K562 (cell line): ENCODE data around the gene MICAL2. TPM values are rescaled to one million over a fixed set of nuclear protein-coding genes. Genes with fewer than 3 reads are reported as not detected.

Experiments used
- ATAC-seq: fragments of 200-7000 bp; cut with Tn5 transposase; 3 replicates; pipeline ENCODE4 v1.9.1; 2020; ENCODE audit warnings: moderate library complexity
- BruUV-seq: library from RNA; stranded (reverse); fragments of 400-500 nt; replicated peaks from 2 replicates; lab custom pipeline; 2021; lab: Mats Ljungman, UMichigan
- CTCF ChIA-PET: fragments of 300-600 bp; formaldehyde crosslinking; extraction: SDS; loops from one replicate; lab custom pipeline; 2021; ENCODE audit warnings: low intra/inter-chr PET ratio; lab: Yijun Ruan, JAX
- POLR2A ChIA-PET: fragments of 300-600, 350-650 bp; sonication (Branson Sonifier 250); formaldehyde crosslinking; extraction: SDS; loops from one replicate; lab custom pipeline; 2021; ENCODE audit warnings: antibody characterized with exemption, inconsistent platforms; lab: Yijun Ruan, JAX
- DNase-seq, 4 experiments: peaks; one replicate each; pipeline versions ENCODE4 v3.0.0 to v3.0.0-alpha.2; 2011 to 2018; ENCODE audit warnings: low spot score in 3 of 4, mixed read lengths in 3 of 4; ENCODE audit errors: extremely low read depth in 1 of 4
- FAIRE-seq: peaks from 2 replicates; lab custom pipeline; 2011; peaks lifted over from hg19 to GRCh38; lab: Jason Lieb, UNC
- H2AFZ ChIP-seq: 2 replicates; pipeline ENCODE4 v1.6.0; 2011; ENCODE audit warnings: low read depth, low read length, control low read depth, inconsistent platforms
- H3K27ac ChIP-seq: fragments of 200-600 bp; 3 replicates; pipeline ENCODE4 v1.8.0; 2011; ENCODE audit warnings: low read depth, mild to moderate bottlenecking, control low read depth, inconsistent platforms, low read length, moderate library complexity, mixed read lengths; ENCODE audit errors: extremely low read depth
- H3K27me3 ChIP-seq, 2 experiments: fragments of 300-600 bp in 1 of 2; 2 replicates in 1 of 2; 3 replicates in 1 of 2; pipeline versions ENCODE4 v1.6.0 to v1.8.0; 2011; ENCODE audit warnings: inconsistent platforms in 2 of 2, low read length in 2 of 2, mild to moderate bottlenecking in 1 of 2, mixed read lengths in 1 of 2, moderate library complexity in 1 of 2; ENCODE audit not compliant: control insufficient read depth in 2 of 2, insufficient read depth in 2 of 2
- H3K36me3 ChIP-seq: fragments of 300-600 bp; 3 replicates; pipeline ENCODE4 v1.8.0; 2011; ENCODE audit warnings: mild to moderate bottlenecking, low read length, inconsistent platforms; ENCODE audit not compliant: control insufficient read depth, insufficient read depth
- H3K4me1 ChIP-seq, 2 experiments: fragments of 200-600 bp in 1 of 2; replicated peaks in 1 of 2; 2 replicates in 1 of 2; 3 replicates in 1 of 2; pipeline versions ENCODE4 v1.5.1 to v1.8.0; 2011; ENCODE audit warnings: inconsistent platforms in 2 of 2, low read length in 2 of 2, mild to moderate bottlenecking in 1 of 2, mixed read lengths in 1 of 2, moderate library complexity in 1 of 2; ENCODE audit not compliant: control insufficient read depth in 2 of 2, insufficient read depth in 2 of 2
- H3K4me2 ChIP-seq: 2 replicates; pipeline ENCODE4 v1.6.1; 2011; ENCODE audit warnings: low read length, control low read depth, inconsistent platforms, mixed read lengths; ENCODE audit not compliant: insufficient read depth
- H3K4me3 ChIP-seq: fragments of 200-600 bp; sonication (generic), shearing (Covaris generic); 2 replicates; pipeline ENCODE4 v1.5.1; 2016; ENCODE audit warnings: control low read depth, inconsistent platforms
- H3K79me2 ChIP-seq: fragments of 200-600 bp; 3 replicates; pipeline ENCODE4 v1.8.0; 2011; ENCODE audit warnings: low read length, inconsistent platforms; ENCODE audit not compliant: control insufficient read depth, insufficient read depth
- H3K9ac ChIP-seq, 2 experiments: 2 replicates each; pipeline versions ENCODE4 v1.6.0 to v1.6.1; 2011; ENCODE audit warnings: low read depth in 2 of 2, low read length in 2 of 2, control low read depth in 1 of 2, inconsistent platforms in 1 of 2, mild to moderate bottlenecking in 1 of 2, mixed read lengths in 1 of 2; ENCODE audit not compliant: insufficient read depth in 1 of 2
- H3K9me1 ChIP-seq: one replicate; pipeline ENCODE4 v1.6.0; 2011; ENCODE audit warnings: inconsistent platforms, mild to moderate bottlenecking, low read length, moderate library complexity; ENCODE audit not compliant: control insufficient read depth, insufficient read depth
- H3K9me3 ChIP-seq: replicated peaks from 2 replicates; pipeline ENCODE4 v1.5.1; 2011; ENCODE audit warnings: low read depth, low read length, inconsistent platforms; ENCODE audit not compliant: control insufficient read depth, insufficient read depth
- H4K20me1 ChIP-seq: replicated peaks from 2 replicates; pipeline ENCODE4 v1.6.1; 2011; ENCODE audit warnings: low read length, inconsistent platforms, mixed read lengths; ENCODE audit not compliant: control insufficient read depth, insufficient read depth
- CBX3 ChIP-seq, 2 experiments: IDR thresholded peaks; 1 replicate in 1 of 2; 2 replicates in 1 of 2; pipeline ENCODE4 v1.6.1; 2012; ENCODE audit warnings: inconsistent platforms in 2 of 2, low read length in 2 of 2, borderline replicate concordance in 1 of 2, control low read depth in 1 of 2
- FOS ChIP-seq: IDR thresholded peaks from 3 replicates; pipeline ENCODE4 v1.6.1; 2011; ENCODE audit not compliant: insufficient read length; ENCODE audit errors: extremely low read depth
- FOXM1 ChIP-seq, 2 experiments: fragments of 450-650 bp in 1 of 2; sonication (generic) in 1 of 2; formaldehyde crosslinking in 1 of 2; IDR thresholded peaks; 2 replicates each; pipeline versions ENCODE4 v1.6.1 to v1.9.0; 2017 to 2022; ENCODE audit warnings: low read depth in 2 of 2, mild to moderate bottlenecking in 2 of 2, missing genetic modification reagents in 1 of 2, moderate library complexity in 1 of 2
- GTF2E2 ChIP-seq: fragments of 200-800 bp; sonication (Bioruptor generic); IDR thresholded peaks from 2 replicates; pipeline ENCODE4 v1.6.1; 2016; ENCODE audit warnings: missing genetic modification characterization, missing compliant biosample characterization
- TCFL5 ChIP-seq: fragments of 250-450 bp; sonication (Bioruptor Pico); conservative IDR thresholded peaks from 2 replicates; pipeline ENCODE4 v1.6.1; 2021; ENCODE audit warnings: mild to moderate bottlenecking, moderate library complexity, matching md5 sums
- TFAM ChIP-seq: fragments of 250-450 bp; sonication (Bioruptor Pico); conservative IDR thresholded peaks from 2 replicates; pipeline ENCODE4 v1.5.0; 2021; ENCODE audit warnings: mild to moderate bottlenecking, moderate library complexity
- ZBTB8A ChIP-seq: fragments of 450-650 bp; IDR thresholded peaks from 2 replicates; pipeline ENCODE4 v1.6.1; 2018; ENCODE audit warnings: mild to moderate bottlenecking, moderate library complexity; ENCODE audit not compliant: partially characterized antibody
- WGBS: fragments of 100-300 bp; shearing (Covaris generic); methylation state at CpG from one replicate; pipeline ENCODE4 v1.1.6; 2016; ENCODE audit warnings: low coverage, mixed read lengths; ENCODE audit not compliant: insufficient coverage; ENCODE audit errors: missing lambda C conversion rate; 5-methylcytosine and 5-hydroxymethylcytosine counted together
- in situ Hi-C: fragments of 300-500 bp; cut with MboI; formaldehyde crosslinking; loops from 4 replicates; pipeline ENCODE4 v1.15.0; 2018; ENCODE audit warnings: inconsistent platforms, mixed read lengths
- intact Hi-C: fragments of 100-400 bp; cut with micrococcal nuclease; formaldehyde crosslinking; loops from 2 replicates; pipeline ENCODE4 v1.14.2; 2022
- polyA plus RNA-seq, 8 experiments: library from polyadenylated mRNA; depleted of rRNA in 4 of 8; stranded (reverse) in 5 of 8; unstranded in 3 of 8; fragments of >200 nt; fragmentation: Nextera tagmentation in 2 of 8; fragmentation: Illumina TruSeq in 1 of 8; extraction: Ambion mirVana in 2 of 8; extraction: Trizol in 1 of 8; gene quantifications; 2 replicates each; pipeline versions ENCODE4 v1.2.1 to v1.2.3, GENCODE V29; 2011 to 2014; ENCODE audit warnings: inconsistent platforms in 1 of 8, missing spikeins in 1 of 8
- total RNA-seq, 7 experiments: library from RNA; depleted of rRNA in 6 of 7; stranded (reverse); fragments of >200 nt in 6 of 7; fragmentation: Illumina TruSeq in 2 of 7; extraction: Trizol in 2 of 7; gene quantifications; 2 replicates each; pipeline versions ENCODE4 v1.2.1 to v1.2.3, GENCODE V29; 2011 to 2021; ENCODE audit warnings: low replicate concordance in 1 of 7
- TF ChIP-seq, protein P1 (sequence below): sonication (generic); formaldehyde crosslinking; IDR thresholded peaks from 2 replicates; pipeline ENCODE4 v1.5.0; 2020; ENCODE audit warnings: missing genetic modification reagents
- TF ChIP-seq, protein P2 (sequence below): fragments of 250-450 bp; sonication (Bioruptor Pico); IDR thresholded peaks from 2 replicates; pipeline ENCODE4 v1.8.0; 2021; ENCODE audit warnings: moderate library complexity, mild to moderate bottlenecking, inconsistent platforms

Gene MICAL2
- total and polyA plus RNA-seq, 9 of the 15 experiments (the other 6 are each of a cell fraction or from before 2014, with no cell fraction given): 4.7 to 64.2 (median 33.6) TPM

DNA sequence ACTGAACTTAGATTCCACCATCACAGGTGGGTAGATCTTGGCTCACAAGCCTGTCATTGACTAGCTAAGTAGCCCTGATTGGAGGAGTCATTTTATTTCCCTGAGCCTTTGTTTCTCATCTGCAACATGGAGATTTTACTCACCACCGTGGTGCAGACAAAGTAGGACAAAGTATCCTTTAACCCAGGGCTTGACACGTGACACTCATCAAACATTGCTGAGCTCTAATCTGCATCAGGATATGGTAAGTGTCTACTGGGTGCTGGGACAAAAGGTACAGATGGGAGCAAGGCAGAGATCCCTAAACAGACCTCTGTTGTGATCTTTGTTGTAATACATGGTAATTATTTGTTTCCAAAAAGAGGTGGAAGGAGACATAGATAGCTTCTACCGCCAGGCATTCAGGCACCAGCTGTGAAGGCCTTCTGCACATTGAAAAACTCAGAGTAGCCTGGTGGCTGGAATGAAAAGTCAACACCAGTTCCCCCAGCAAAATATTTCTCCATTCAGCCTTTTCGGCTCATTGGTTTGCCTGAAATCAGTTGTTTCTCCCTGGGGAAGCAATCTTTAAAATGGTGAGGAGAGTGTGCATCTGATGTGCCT lies 18.3 kb upstream of the MICAL2 start (continued):
- TF ChIP-seq, protein P1, sequence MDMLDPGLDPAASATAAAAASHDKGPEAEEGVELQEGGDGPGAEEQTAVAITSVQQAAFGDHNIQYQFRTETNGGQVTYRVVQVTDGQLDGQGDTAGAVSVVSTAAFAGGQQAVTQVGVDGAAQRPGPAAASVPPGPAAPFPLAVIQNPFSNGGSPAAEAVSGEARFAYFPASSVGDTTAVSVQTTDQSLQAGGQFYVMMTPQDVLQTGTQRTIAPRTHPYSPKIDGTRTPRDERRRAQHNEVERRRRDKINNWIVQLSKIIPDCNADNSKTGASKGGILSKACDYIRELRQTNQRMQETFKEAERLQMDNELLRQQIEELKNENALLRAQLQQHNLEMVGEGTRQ (CRISPR knock-in tag): peak; percentile 28; the same call in 1 of the 2 replicates

DNA sequence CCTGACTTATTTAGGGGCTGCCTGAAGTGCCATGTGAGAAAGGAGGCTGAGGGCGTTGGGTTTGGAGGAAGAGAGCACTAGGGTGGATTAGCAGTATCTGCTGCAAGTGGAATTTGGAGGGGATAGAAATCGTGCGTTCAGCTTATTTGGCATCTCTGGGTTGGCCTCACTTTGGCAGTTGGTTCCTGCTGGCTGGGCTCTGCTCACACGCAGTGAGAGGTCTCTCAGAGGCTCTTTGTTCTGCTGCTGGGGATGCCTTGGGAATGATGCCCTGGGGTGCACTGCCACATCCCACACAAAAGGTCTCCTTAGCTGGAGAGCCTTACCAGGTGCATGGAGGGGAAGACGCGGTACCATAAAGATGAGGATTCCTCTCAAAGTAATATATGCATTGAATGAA lies 17.7 kb upstream of the MICAL2 start:
- POLR2A ChIA-PET: interaction anchor here (0.6 kb wide), 1 partner anchor 55 kb away, joined by 3 read pairs; no protein-coding TSS in a partner anchor
- Histone ChIP-seq H3K9me1 (no peaks in the 10 kb centered on the region), H2AFZ (0 out of 2 replicates have a peak overlapping the region, but pooled peaks have one; percentile 57), H4K20me1 (no peaks in the 10 kb centered on the region), H3K27me3 (no peaks in the 10 kb centered on the region)
- intact Hi-C loops (no loop called here), in situ Hi-C loops (no loop called here)
- no peak for FAIRE-seq
- ATAC-seq: no peak
- no peak for TF ChIP-seq TCFL5 (CRISPR knock-in tag)
- TF ChIP-seq GTF2E2 (tag): no peak
- no peak for TF ChIP-seq FOS
- no peak for TF ChIP-seq TFAM (CRISPR knock-in tag)
- no peak for TF ChIP-seq FOXM1 (IDR thresholded peaks at IDR 0.05; ENCODE audit: low read depth)
- TF ChIP-seq FOXM1 (CRISPR knock-in tag; IDR thresholded peaks at IDR 0.05; ENCODE audit: low read depth): no peak
- TF ChIP-seq CBX3 (IDR thresholded peaks at IDR 0.05; ENCODE audit: borderline replicate concordance in 1 of 2, low read length in 2 of 2): no peak
- TF ChIP-seq, protein P2, sequence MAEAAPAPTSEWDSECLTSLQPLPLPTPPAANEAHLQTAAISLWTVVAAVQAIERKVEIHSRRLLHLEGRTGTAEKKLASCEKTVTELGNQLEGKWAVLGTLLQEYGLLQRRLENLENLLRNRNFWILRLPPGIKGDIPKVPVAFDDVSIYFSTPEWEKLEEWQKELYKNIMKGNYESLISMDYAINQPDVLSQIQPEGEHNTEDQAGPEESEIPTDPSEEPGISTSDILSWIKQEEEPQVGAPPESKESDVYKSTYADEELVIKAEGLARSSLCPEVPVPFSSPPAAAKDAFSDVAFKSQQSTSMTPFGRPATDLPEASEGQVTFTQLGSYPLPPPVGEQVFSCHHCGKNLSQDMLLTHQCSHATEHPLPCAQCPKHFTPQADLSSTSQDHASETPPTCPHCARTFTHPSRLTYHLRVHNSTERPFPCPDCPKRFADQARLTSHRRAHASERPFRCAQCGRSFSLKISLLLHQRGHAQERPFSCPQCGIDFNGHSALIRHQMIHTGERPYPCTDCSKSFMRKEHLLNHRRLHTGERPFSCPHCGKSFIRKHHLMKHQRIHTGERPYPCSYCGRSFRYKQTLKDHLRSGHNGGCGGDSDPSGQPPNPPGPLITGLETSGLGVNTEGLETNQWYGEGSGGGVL: no peak
- TF ChIP-seq ZBTB8A: no peak
- TF ChIP-seq, all 486 proteins: peak for 0
- WGBS: 63% methylated on average over 6 of the region's 6 CpGs
- H3K9me3 ChIP-seq: no peaks in the 10 kb centered on the region
- H3K79me2 ChIP-seq: no peaks in the 10 kb centered on the region
- DNase-seq: no peak
- H3K4me2 ChIP-seq: no peak overlapping the region
- no peak overlapping the region for H3K9ac ChIP-seq
- H3K27ac ChIP-seq: no peak overlapping the region
- CTCF ChIA-PET: no interaction called here
- peaks cover 24 to 44% of the 10 kb centered on the region in 2 experiments for H3K4me1 ChIP-seq
- H3K36me3 ChIP-seq: no peaks in the 10 kb centered on the region
- no peak overlapping the region for H3K4me3 ChIP-seq
- no TSS peak for BruUV-seq
